GM19455 (cell line): ENCODE data around the gene GALNT12.

ENCODE experiments used
- ATAC-seq: cut with Tn5 transposase; IDR thresholded peaks from one replicate; pipeline ENCODE4 v1.9.1; 2021; ENCODE audit not compliant: unreplicated experiment

Gene GALNT12

GRCh38 chr9:98877311-98877710, 69.8 kb downstream of the GALNT12 start:
- no peak for ATAC-seq

GRCh38 chr9:98879094-98879962, 71.9 kb downstream of the GALNT12 start:
- ATAC-seq = no peak

DNA sequence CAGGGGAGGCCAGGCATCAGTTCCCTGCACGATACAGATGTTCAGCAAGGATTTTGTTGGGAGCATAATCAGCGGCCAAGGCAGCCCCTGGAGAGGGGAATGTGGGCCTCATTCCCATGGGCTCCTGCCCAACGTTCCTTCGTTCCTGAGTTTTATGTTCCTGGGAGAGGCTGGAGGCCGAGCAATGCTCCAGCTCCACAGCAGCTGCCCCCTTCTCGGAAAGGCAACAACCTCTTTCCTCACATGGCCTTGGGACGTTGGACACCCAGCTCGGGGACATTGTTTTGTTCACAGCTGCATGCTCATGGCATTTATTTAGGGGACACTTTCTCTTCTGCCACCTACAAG, 72.5 kb downstream of the GALNT12 start:
- ATAC-seq = no peak

DNA sequence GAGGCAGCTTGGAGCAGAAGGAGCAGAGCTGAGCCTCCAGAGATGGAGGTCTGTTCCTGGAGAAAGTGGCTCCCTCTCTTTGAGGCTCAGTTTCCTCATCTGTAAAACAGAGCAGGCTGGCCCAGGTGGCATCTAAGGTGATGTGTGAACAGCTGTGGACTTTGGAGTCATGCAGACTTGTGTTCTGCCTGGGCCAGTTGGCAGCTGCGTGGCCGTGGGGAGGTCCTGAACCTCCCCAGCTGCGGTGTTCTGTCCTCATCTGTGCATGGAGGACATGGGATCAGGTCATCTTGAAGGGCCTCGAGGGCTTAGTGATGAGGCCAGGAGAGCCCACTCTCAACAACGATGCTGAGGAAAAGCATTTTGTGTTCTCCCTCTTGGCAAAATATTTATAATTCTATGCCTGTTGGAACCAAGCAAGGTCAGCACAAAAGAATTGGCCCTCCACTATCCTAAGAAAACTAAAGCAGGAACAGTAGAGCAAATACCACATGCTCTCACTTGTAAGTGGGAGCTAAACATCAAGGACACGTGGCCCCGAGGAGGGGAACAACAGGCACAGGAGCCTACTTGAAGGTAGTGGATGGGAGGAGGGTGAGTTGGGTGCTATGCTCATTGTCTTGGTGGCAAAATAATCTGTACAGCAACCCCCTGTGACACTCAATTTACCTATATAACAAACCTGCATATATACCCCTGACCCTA, 73.0 kb downstream of the GALNT12 start:
- ATAC-seq = no peak

DNA sequence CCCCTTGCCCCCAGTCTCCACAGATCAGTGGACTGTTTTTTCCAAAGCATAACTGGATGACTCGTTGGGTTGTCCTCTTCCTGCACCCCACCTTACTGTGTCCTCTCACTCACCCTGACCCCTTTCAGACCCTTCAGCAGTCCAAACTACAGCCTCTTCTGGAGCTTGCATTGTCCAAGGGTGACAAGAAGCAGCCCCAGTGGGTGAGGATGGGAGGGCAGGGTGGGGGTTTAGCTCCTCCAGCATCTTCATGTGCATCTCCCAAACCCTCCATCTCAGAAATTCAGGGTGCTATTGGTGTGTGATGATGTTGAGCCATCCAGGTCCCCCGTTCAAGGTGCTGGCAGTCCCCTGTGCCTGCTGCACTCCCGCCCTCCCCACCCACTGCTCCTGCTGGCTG, 73.9 kb downstream of the GALNT12 start:
- no peak for ATAC-seq

DNA sequence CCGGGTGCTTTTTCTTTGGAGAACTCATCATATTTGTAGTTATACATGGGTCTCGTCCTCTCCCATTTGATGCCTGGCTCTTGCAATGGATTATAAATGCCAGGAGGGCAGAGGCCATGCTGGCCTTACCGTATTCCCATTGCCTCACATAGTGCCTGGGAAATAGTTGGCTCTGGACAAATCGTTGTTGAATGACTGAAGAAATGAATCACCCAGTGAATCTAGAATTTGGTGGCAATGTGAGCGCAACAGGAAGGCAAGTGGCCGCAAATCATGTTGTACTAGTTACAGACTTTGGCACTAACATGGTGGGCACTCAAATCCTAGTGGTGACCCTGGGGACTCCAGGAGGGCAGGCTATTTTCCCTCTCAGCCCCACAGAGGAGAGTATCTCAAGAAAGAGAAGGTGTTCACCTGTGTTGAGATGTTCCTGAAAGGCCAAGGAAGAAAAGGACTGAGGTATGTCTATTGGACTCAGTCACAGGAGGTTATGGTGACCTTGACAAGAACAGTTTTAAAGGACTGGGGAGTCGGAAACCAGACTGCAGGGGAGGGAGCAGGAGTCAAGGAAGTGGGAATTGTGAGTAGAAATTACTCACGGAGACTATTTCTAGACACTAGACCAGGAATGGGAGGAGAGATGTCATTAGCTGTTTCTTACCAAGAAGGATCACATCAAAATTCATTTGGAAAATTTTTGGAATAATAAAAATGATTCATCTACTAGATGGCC, 74.5 kb downstream of the GALNT12 start:
- no peak for ATAC-seq

GRCh38 chr9:98882569-98882923, 75.1 kb downstream of the GALNT12 start:
- ATAC-seq = no peak

DNA sequence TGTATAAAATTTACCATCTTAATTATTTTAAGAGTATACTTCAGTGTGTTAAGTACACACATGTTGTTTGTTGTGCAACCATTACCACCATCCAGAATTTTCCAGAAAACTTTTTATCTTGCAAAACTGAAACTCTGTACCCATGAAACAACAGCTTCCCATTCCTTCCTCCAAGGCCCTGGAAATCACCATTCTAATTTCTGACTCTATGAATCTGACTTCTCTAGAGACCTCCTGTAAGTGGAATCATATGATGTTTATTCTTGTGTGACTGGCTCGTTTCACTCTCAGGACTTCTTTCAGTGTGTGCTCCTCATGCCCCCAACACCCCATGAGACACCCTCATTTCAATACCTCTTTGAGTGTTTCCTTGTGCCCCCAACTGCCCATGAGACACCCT, 75.8 kb downstream of the GALNT12 start:
- ATAC-seq = no peak

GRCh38 chr9:98884849-98885248, 77.4 kb downstream of the GALNT12 start:
- ATAC-seq = no peak

GRCh38 chr9:98885575-98886295, 78.3 kb downstream of the GALNT12 start:
- no peak for ATAC-seq

DNA sequence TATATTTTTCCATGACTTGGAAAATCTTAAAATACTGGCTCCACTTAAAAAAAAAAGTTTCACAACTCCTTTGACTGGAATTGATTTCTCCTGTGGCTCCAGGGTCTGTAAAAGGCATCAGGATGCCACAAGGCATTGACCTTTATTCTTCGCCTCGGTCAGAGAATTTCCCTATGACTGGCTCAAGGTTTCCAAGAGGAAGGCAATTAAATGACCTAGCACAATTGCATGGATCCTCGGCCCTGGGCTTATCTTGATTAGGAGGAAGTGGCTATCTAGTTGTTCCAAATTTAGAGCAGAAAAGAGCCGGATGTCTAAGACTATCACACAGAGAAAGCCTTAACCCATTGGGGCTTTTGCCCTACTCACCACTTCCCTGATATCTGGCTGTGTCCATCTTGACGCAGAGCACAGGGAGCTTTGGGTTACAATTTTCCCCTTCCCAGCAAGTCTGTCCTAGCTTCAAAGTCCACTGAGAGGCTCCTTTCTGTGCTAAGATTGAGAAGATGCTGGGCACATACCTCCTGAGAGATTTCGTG, 79.3 kb downstream of the GALNT12 start:
- no peak for ATAC-seq

DNA sequence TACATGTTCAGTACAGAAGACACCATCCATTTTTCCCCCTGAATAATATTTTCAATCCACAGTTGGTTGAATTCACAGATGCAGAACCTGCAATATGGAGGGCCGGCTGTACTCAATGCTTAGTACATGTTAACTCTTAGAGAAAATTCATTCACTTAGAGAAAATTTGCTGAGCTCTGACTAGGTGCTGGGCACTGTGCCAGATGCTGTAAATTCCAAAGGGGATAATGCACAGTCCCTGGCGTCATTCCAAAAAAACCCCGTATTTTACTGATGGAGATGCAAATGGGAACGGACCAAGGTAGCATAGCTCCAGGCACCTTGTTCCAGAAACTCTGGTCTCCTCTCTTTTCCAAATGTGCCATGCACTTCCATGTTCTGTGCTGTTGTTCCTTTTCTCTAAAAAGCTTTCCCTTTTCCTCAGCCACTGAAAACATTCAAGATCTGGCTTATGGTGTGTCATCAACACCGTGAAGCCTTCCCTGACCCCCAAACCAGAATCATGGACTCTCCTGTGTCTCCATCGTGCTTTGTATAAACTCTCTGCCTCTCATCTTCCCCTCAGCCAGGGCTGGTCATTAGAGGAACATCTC, 80.5 kb downstream of the GALNT12 start:
- no peak for ATAC-seq

GRCh38 chr9:98888801-98889421, 81.4 kb downstream of the GALNT12 start:
- no peak for ATAC-seq

GRCh38 chr9:98890256-98890655, 82.8 kb downstream of the GALNT12 start:
- ATAC-seq = no peak

- ATAC-seq = no peak
These were observed 84.8 kb downstream of the GALNT12 start for GRCh38 chr9:98892288-98892687.

DNA sequence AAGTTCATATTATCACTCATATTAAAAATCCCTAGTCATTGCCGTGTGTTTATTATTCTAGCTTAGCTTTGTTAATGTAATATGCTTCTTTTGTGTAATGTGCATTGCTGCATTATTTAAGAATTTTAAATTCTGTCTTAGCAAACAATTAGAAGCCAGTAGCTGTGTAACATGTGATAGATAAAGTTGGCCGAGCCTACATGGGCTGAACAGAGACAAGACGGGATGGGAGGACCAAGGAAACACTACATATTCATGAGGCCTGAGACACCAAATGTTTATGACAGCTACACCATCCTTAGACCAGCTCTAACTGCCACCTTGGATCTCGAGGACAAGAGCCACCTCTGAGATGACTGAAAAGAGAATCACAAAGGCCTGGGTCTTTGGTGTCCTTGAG, 85.2 kb downstream of the GALNT12 start:
- ATAC-seq = no peak

DNA sequence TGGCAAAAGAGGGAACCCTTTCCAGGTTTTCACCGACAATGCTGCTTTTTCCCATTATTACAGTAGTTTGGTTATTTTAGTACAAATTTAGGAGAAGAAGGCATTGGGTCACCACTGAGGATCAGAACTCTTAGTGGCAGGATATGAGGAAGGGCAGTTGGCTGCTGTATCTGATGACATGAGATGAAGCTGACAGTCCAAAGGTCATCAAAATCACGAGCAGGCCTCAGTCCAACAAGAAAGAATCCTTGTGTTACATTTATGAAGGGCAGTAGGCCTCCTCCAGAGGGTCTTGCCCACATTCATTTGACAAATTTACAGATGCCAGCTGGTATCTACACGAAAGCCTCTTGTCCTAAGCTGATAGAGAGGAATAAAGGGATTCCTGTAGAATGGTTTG, 86.7 kb downstream of the GALNT12 start:
- ATAC-seq = no peak

DNA sequence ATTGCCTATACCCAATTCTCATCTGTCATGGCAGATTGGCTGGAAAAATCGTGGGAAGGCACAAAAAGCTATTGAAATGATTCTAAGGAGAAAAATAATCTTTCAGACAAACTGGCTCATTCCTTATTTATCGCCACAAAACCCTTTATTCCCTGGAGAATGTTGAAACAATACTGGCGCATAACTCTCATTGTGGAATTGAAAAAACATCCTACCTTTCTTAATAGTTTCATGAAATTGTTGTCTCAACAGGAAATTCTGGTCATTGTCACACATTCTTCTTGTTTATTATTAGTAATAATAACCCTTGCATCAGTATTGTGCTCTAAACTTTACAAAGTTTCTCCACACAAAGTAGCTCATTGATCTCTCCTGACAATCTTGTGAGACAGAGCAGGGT, 87.3 kb downstream of the GALNT12 start:
- no peak for ATAC-seq

DNA sequence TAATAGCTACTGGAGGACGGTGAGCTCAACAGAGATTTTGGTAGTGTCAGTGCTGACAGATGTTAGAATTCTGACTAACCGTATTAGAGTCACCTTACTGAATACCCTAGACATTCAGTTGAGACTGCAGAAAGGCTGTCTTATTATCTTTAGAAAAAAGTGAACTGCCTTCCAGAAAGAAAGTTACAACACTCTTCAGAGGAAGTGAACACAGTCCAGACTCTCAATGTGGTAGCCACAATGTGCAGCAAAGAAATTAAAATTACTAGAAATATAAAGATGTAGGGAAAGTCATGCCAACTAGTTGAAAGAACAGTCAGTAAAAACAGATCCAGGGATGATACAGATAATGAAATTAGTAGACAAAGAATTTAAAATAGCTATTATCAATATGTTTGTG, 89.2 kb downstream of the GALNT12 start:
- ATAC-seq = no peak

DNA sequence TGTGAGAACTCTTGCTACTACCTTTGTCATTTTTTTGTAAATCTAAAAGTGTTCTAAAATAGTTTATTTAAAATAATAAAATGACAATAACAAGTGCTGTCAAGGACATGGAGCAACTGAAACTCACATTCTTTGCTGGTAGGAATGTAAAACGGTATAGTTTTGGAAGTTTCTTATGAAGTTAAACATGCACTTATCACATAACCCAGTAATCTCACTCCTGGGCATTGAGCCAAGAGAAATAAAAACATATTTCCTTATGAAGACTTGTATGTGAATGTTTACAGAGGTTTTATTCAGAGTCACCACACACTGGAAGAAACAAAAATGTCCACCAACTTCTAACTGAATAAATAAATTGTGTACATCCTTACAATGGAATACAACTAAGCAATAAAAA, 90.3 kb downstream of the GALNT12 start:
- ATAC-seq = no peak
